Spleen (tissue), 11 donors: ENCODE measurements around the gene RGS2. TPM values are rescaled to one million over a fixed set of nuclear protein-coding genes. Genes with fewer than 3 reads are reported as not detected.

Experiments used
- DNase-seq: peaks from one replicate; pipeline ENCODE4 v3.0.0-alpha.2; 2020
- H3K27ac ChIP-seq, 8 donors: fragments of 200-600 bp; sonication (generic) in 7 of 8; 1 replicate in 4 of 8; 2 replicates in 4 of 8; pipeline versions ENCODE4 v1.5.0 to v1.8.0; 2016 to 2021; ENCODE audit warnings: inconsistent platforms in 4 of 8, mild to moderate bottlenecking in 4 of 8, moderate library complexity in 1 of 8
- H3K27me3 ChIP-seq, 7 donors: fragments of 200-600 bp; sonication (generic) in 6 of 7; replicated peaks in 1 of 7; 1 replicate in 4 of 7; 2 replicates in 3 of 7; pipeline versions ENCODE4 v1.5.0 to v1.8.0; 2016 to 2021; ENCODE audit warnings: inconsistent platforms in 3 of 7, mild to moderate bottlenecking in 1 of 7
- H3K36me3 ChIP-seq, 6 donors: fragments of 200-600 bp; sonication (generic) in 5 of 6; 1 replicate in 4 of 6; 2 replicates in 2 of 6; pipeline versions ENCODE4 v1.5.0 to v1.8.0; 2016 to 2021; ENCODE audit warnings: inconsistent platforms in 2 of 6
- H3K4me1 ChIP-seq, 6 donors: fragments of 200-600 bp; sonication (generic) in 5 of 6; 1 replicate in 3 of 6; 2 replicates in 3 of 6; pipeline versions ENCODE4 v1.5.0 to v1.8.0; 2016 to 2021; ENCODE audit warnings: inconsistent platforms in 3 of 6
- H3K4me3 ChIP-seq, 8 donors: fragments of 200-600 bp; sonication (generic) in 7 of 8; 1 replicate in 4 of 8; 2 replicates in 4 of 8; pipeline versions ENCODE4 v1.5.0 to v1.8.0; 2016 to 2021; ENCODE audit warnings: inconsistent platforms in 4 of 8, mild to moderate bottlenecking in 4 of 8, moderate library complexity in 2 of 8
- H3K9me3 ChIP-seq, 8 donors: fragments of 200-600 bp; sonication (generic) in 7 of 8; 1 replicate in 4 of 8; 2 replicates in 4 of 8; pipeline versions ENCODE4 v1.5.0 to v1.8.0; 2016 to 2021; ENCODE audit warnings: inconsistent platforms in 4 of 8
- CTCF ChIP-seq, 11 experiments: fragments of 200-600 bp in 7 of 11; fragments of 450-650 bp in 4 of 11; sonication (generic) in 4 of 11; IDR thresholded peaks in 8 of 11; conservative IDR thresholded peaks in 3 of 11; 1 replicate in 7 of 11; 2 replicates in 4 of 11; pipeline versions ENCODE4 v1.4.0 to v1.8.0; 2016 to 2021; ENCODE audit warnings: antibody characterized with exemption in 11 of 11, inconsistent platforms in 4 of 11, mild to moderate bottlenecking in 1 of 11
- POLR2A ChIP-seq, 3 donors: fragments of 450-650 bp; IDR thresholded peaks; one replicate each; pipeline ENCODE4 v1.5.1; 2017; ENCODE audit warnings: antibody characterized with exemption in 3 of 3, mild to moderate bottlenecking in 1 of 3
- POLR2AphosphoS5 ChIP-seq, 3 donors: sonication (generic); formaldehyde crosslinking; IDR thresholded peaks; one replicate each; pipeline ENCODE4 v1.5.1; 2017; ENCODE audit warnings: antibody characterized with exemption in 3 of 3
- WGBS, 5 donors: extraction: QIAGEN DNeasy Blood & Tissue Kit in 3 of 5; methylation state at CpG; one replicate each; pipeline versions ENCODE4 v1.1.5 to v1.1.7; 2013 to 2018; 5-methylcytosine and 5-hydroxymethylcytosine counted together
- intact Hi-C: fragments of 100-400 bp; cut with DNase I; formaldehyde crosslinking; loops from one replicate; pipeline ENCODE4 v1.15.0; 2023; ENCODE audit warnings: low total_unique reads
- polyA plus RNA-seq, 3 donors: library from polyadenylated mRNA; stranded (reverse); fragments of 200-250 nt; gene quantifications; one replicate each; pipeline ENCODE4 v1.2.1, GENCODE V29; 2013
- total RNA-seq, 7 donors: library from RNA; depleted of rRNA in 3 of 7; stranded (reverse); fragments of >200 nt in 3 of 7; fragmentation: NEBNext Ultra II Directional in 4 of 7; extraction: Animal tissue kit (Norgen Biotek cat#: 25700) in 4 of 7; gene quantifications; one replicate each; pipeline versions ENCODE4 v1.1.0 to v1.2.1, GENCODE V29; 2016 to 2021
- donor health status: healthy with polysubstance abuse.
- donor health status: DM: no; HTN: no; CAD: no; lungs with moderate emphysema.
- donor health status: DM: no; HTN: no; CAD: no.
- donor health status: Bipolar disorder and iron deficiency.
- donor health status: healthy.
- donor health status: DM: no; HTN: no; CAD: no.
- donor health status: DM: yes; HTN: yes; CAD: no.

RGS2 gene
- total and polyA plus RNA-seq, 10 donors = 56.9 to 377 (median 171) TPM

GRCh38 chr1:192812420-192813209 lies 3.8 kb downstream of the RGS2 start:
- Histone ChIP-seq H3K4me1 (peaks cover 0 to 52% (median 28%) of the 10 kb centered on the region in 6 donors), H3K27ac (peak overlapping the region in 7 of 8 donors; percentile 93 to 98 (median 95)), H3K27me3 (no peaks in the 10 kb centered on the region), H3K4me3 (peak overlapping the region in 5 of 8 donors; percentile 61 to 85 (median 67)), H3K9me3 (no peaks in the 10 kb centered on the region), H3K36me3 (peaks cover 0 to 27% (median 7%) of the 10 kb centered on the region in 6 donors)
- TF ChIP-seq POLR2A (IDR thresholded peaks at IDR 0.05) = peak in 1 of 3 donors; percentile 37
- TF ChIP-seq POLR2AphosphoS5 (IDR thresholded peaks at IDR 0.05) = no peak
- no peak for TF ChIP-seq CTCF (IDR thresholded peaks at IDR 0.05 in 8 of 11, conservative IDR thresholded peaks at IDR 0.05 in 3 of 11)
- no peak for DNase-seq
- intact Hi-C loops = no loop called here
- 73 to 92% (median 82%) methylated on average over 3 of the region's 3 CpGs for WGBS, 5 donors

GRCh38 chr1:192814805-192815204 lies 6.0 kb downstream of the RGS2 start:
- peaks cover 0 to 37% (median 20%) of the 10 kb centered on the region in 6 donors for H3K4me1 ChIP-seq
- DNase-seq = no peak
- TF ChIP-seq CTCF (IDR thresholded peaks at IDR 0.05 in 8 of 11, conservative IDR thresholded peaks at IDR 0.05 in 3 of 11) = no peak
- peak in 1 of 3 donors; percentile 53 for TF ChIP-seq POLR2AphosphoS5 (IDR thresholded peaks at IDR 0.05)
- TF ChIP-seq POLR2A (IDR thresholded peaks at IDR 0.05) = no peak
- peak overlapping the region in 1 of 8 donors; percentile 85 for H3K4me3 ChIP-seq
- intact Hi-C loops = no loop called here
- H3K9me3 ChIP-seq = no peaks in the 10 kb centered on the region
- peak overlapping the region in 5 of 8 donors; percentile 26 to 98 (median 95) for H3K27ac ChIP-seq
- H3K36me3 ChIP-seq = peaks cover 0 to 27% (median 7%) of the 10 kb centered on the region in 6 donors
- no peaks in the 10 kb centered on the region for H3K27me3 ChIP-seq
- WGBS, 5 donors = 80 to 89% (median 83%) methylated on average over 1 of the region's 1 CpG

GRCh38 chr1:192817246-192817645 lies 8.4 kb downstream of the RGS2 start:
- intact Hi-C loops = no loop called here
- no peaks in the 10 kb centered on the region for H3K27me3 ChIP-seq
- peak overlapping the region in 5 of 8 donors; percentile 2 to 76 (median 40) for H3K27ac ChIP-seq
- no peak for DNase-seq
- H3K9me3 ChIP-seq = no peaks in the 10 kb centered on the region
- H3K36me3 ChIP-seq = peaks cover 0 to 4% (median under 1%) of the 10 kb centered on the region in 6 donors
- no peak overlapping the region for H3K4me3 ChIP-seq
- TF ChIP-seq POLR2A (IDR thresholded peaks at IDR 0.05) = no peak
- no peak for TF ChIP-seq CTCF (IDR thresholded peaks at IDR 0.05 in 8 of 11, conservative IDR thresholded peaks at IDR 0.05 in 3 of 11)
- no peak for TF ChIP-seq POLR2AphosphoS5 (IDR thresholded peaks at IDR 0.05)
- H3K4me1 ChIP-seq = peaks cover 0 to 22% (median 6%) of the 10 kb centered on the region in 6 donors
- 74 to 88% (median 86%) methylated on average over 4 of the region's 4 CpGs for WGBS, 5 donors

- DNase-seq = no peak
- no peak for TF ChIP-seq POLR2AphosphoS5 (IDR thresholded peaks at IDR 0.05)
- TF ChIP-seq POLR2A (IDR thresholded peaks at IDR 0.05) = no peak
- no peak for TF ChIP-seq CTCF (IDR thresholded peaks at IDR 0.05 in 8 of 11, conservative IDR thresholded peaks at IDR 0.05 in 3 of 11)
- WGBS, 5 donors = 83 to 91% (median 87%) methylated on average over 3 of the region's 3 CpGs
These were observed 12.5 kb downstream of the RGS2 start for GRCh38 chr1:192821296-192821695.

More at GRCh38 chr1:192821296-192821695, 12.5 kb downstream of the RGS2 start:
- Histone ChIP-seq H3K27me3 (no peaks in the 10 kb centered on the region), H3K4me3 (no peak overlapping the region), H3K36me3 (no peaks in the 10 kb centered on the region), H3K9me3 (no peaks in the 10 kb centered on the region), H3K27ac (no peak overlapping the region), H3K4me1 (peaks cover 0 to 4% (median 0%) of the 10 kb centered on the region in 6 donors)
- intact Hi-C loops = no loop called here
